Activated CD4-positive, alpha-beta T cell treated with anti-CD3 and anti-CD28 coated beads for 24 hours (primary cell): Measurements from ENCODE around the gene CFAP77.
A peak's percentile ranks its signal among the peaks of the same experiment; 100 is the strongest.

Experiments used
- DNase-seq, 2 donors: peaks; one replicate each; pipeline ENCODE4 v3.0.0-alpha.2; 2020; ENCODE audit warnings: low read depth in 2 of 2

CFAP77 gene

DNA sequence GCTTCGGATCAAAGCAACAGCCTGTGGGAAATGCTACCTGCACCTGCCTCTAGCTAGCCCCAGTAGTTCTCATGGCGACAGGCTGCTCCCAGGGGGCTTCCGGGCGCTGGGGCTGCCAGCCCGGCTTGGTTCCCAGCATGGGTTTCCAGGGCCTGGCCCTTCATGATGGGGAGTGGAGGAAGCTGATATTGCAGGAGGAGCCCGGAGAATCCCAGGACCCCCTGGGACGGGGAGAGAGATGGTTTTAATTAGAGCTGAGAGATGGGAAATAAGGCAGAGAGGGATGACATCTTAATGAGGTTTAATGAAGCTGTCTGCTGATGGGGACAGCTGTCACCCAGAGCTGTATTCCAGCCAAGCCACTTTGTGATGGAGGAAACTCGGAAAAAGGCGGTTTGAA is 78.6 kb downstream of the CFAP77 start:
- DNase-seq = no peak

DNA sequence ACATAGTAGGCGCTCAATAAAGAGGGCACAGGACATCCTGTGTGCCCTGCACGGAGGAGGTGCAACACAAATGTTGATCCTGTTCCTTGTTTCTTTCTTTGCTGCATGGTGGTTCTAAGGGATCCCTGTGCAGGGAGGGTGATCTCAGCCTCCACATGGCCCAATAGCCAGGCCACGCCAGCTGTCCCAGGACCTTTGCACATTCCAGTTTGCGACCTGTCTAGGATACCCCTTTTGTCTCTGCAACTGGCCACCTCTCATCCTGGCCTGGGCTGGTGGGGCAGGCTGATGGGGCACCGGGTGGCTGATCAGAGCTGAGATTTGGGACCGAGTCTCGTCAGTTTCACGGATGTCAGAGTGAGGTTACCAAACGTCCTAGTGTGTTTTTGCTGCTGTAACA is 79.5 kb downstream of the CFAP77 start:
- no peak for DNase-seq

DNA sequence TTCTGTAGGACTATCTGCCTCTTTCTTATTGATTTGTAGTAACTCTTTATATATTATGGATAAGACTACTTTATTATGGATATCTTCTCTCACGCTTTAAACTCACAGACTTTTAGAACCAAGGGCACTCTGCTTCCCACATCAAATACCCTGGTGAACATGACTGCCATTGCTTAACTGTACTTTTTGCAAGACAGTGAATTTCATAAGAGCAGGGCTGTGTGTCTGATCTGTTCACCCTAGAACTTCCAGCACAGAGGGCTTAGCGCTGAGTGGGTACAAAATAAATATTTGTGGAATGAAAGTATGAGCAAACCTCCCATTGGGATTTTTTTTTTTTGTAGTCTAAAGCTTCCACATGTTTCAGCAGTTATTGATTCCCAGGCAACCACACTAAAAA is 84.8 kb downstream of the CFAP77 start:
- no peak for DNase-seq

DNA sequence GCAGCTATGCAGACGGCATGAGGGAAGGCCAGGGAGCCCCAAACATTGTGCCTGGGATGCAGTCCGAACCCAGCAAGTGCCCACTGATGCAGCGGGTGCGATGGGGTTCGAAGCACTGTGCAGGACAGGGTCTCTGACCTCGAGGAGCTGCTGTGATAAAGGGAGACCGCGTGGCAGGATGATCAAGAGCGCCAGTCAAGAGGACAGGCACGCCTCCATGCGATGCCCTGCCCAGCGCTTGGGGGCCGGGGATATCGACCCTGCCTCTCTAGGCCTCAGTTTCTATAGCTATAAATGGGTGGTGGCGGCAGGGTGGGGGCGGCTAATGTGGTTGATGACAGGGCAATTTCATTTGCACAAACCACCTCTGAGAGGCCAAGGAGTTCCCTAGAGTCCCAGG is 87.7 kb downstream of the CFAP77 start:
- no peak for DNase-seq

DNA sequence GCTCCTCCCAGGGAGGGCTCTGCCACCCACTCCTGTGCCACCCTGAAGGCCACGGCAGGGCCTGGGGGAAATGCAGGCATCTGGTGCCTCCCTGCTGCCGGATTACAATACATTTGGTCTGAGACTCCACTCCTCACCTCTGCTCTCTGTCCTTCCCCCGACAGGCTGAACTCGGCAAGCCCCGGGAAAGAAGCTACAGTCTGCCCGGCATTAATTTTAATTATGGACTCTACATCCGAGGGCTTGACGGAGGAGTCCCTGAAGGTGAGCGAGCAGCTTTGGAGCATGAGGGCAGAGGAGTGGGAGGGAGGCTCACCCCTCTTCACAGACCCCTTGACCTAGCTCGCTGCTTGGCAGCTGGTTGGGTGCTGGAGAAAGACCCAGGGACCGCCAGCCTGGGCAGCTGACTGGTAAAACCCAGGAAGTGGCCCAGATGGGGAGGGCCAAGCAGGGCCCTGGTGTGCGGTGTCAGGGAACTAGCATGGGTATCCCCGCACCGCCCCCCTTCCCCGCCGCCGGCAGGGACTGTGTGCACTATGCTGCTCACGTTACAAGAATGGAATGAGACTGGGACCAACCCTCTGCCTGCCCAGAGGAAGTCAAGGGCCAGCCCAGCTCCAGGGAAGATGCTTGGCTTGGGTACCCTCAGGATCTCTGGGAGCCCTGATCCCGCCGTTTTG is 88.7 kb downstream of the CFAP77 start:
- DNase-seq = no peak

- no peak for DNase-seq
Observed at GRCh38 chr9:132499251-132499650, 89.2 kb downstream of the CFAP77 start.

- no peak for DNase-seq
Observed at GRCh38 chr9:132500193-132500592, 90.2 kb downstream of the CFAP77 start.

- DNase-seq = no peak
Observed at GRCh38 chr9:132502480-132502879, 92.5 kb downstream of the CFAP77 start.

GRCh38 chr9:132503116-132503515 is 93.1 kb downstream of the CFAP77 start:
- DNase-seq = no peak

- DNase-seq = no peak
Observed at GRCh38 chr9:132504488-132504887, 94.5 kb downstream of the CFAP77 start.

GRCh38 chr9:132505991-132506655 is 96.1 kb downstream of the CFAP77 start:
- DNase-seq = no peak

DNA sequence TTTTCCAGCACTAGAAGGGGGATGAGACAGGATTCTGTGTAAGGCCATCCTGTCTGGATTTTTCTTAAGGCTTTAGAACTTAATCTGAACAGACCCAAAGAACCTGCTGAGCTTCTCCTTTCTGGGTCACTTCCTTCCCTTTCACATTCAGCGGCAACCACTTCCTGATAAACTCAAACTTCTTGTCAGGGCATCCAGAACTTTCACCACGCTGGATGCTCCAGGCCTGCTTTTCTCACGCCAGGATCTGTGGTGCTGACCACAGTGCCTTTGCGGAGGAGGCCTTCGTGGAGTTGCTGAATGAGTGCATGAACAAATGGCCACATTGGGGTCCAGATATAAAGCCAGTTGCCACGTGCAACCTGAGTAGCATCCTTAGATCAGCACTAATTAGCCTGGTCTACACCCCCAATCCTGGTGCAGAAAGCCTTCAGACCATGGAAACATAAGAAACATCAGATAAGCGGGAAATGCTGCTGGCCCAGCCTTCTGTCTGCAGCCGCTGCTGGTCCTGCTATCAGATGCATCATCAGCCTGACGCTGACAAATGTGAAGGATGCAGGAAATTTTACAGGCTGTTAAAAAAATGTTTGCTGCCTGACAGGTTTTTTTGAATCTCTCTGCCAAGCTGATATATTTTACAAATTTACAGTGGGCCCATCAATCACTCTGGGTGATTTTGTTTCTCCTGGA is 97.1 kb downstream of the CFAP77 start:
- no peak for DNase-seq

DNA sequence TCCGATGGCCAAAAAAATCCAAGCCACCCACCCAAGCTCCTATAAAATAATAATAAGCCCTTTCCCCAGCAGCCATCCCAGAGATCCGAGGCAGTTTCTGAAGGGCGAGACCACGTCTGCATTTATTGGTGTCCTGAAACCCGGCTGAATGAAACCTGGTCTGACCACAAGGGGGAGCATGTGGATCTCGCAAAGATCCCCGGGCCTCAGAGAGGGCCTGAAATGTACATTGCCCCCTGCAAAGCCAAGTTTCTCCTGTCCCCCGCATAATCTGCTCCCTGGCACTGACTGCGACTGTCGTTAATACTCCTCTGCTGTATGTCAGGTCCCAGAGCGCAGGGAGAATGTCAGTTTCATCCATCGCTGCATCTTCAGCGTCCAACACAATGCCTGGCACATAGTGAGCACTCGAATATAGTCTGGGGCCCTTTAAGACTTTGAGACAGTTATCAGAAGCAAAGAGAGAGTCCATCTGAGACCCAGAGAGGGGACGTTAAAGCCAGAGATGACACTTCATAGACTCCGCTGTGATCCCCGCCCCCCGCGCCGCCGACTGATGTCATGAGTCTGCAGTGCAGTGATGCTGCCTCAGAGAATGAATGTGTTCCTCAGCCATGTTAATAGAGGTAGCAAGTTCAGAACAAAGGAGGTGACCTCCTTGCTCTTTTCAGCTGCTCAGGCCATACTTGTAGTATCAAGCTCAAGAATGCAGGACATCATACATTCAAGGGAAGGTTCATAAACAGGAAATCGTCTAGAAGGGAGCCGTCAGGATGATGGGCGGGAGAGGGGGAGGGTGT is 97.9 kb downstream of the CFAP77 start:
- peak; percentile 61 for DNase-seq

- no peak for DNase-seq
Observed at GRCh38 chr9:132509928-132510874, 100.2 kb downstream of the CFAP77 start.

GRCh38 chr9:132511191-132511999 is 101.4 kb downstream of the CFAP77 start:
- no peak for DNase-seq

GRCh38 chr9:132513416-132513815 is 103.4 kb downstream of the CFAP77 start:
- DNase-seq = no peak

- no peak for DNase-seq
Observed at GRCh38 chr9:132514011-132514744, 104.2 kb downstream of the CFAP77 start.

- DNase-seq = no peak
Observed at GRCh38 chr9:132514821-132515220, 104.8 kb downstream of the CFAP77 start.

- DNase-seq = no peak
Observed at GRCh38 chr9:132516301-132516700, 106.3 kb downstream of the CFAP77 start.

DNA sequence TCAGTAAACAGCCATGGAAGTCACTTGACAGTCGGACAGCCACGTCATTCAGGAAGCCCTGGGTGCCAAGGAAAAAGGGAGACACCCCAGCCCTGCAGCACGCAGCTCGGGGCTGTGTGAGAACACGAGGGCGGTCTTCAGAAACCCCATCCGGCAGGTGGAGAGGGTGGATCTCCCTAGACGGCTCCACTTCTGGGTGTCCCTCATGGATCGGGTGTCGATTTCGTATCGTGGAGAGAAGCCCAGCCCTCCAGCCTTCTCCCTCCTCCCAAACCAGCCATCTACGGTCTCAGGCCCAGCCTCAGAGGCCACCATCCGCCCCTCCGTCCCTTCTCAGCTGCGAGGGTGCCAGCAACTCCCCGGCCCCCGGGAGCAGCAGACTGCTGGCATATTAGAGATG is 106.9 kb downstream of the CFAP77 start:
- DNase-seq = no peak
